HL-60 (cell line): Measurements from ENCODE around the gene SLC35B2.

Source experiments
- DNase-seq, 2 experiments: peaks; one replicate each; pipeline ENCODE4 v3.0.0-alpha.2; 2010 to 2020; ENCODE audit warnings: low read depth in 1 of 2, low spot score in 1 of 2
- H3K27ac ChIP-seq: fragments of 250-450 bp; sonication (Bioruptor Pico); replicated peaks from 2 replicates; pipeline ENCODE4 v1.5.1; 2020; ENCODE audit warnings: mild to moderate bottlenecking, moderate library complexity
- H3K27me3 ChIP-seq: fragments of 250-450 bp; sonication (Bioruptor Pico); 2 replicates; pipeline ENCODE4 v1.5.1; 2021; ENCODE audit warnings: mild to moderate bottlenecking, moderate library complexity; ENCODE audit not compliant: insufficient read depth, poor library complexity, severe bottlenecking
- H3K4me3 ChIP-seq: replicated peaks from 2 replicates; pipeline ENCODE4 v1.5.1; 2011; ENCODE audit warnings: mild to moderate bottlenecking, control low read depth, low read length; ENCODE audit not compliant: insufficient read depth
- CTCF ChIP-seq: IDR thresholded peaks from one replicate; pipeline ENCODE4 v1.5.1; 2011; ENCODE audit warnings: low read length, control low read depth, inconsistent platforms; ENCODE audit not compliant: insufficient read depth
- GABPA ChIP-seq: IDR thresholded peaks from 2 replicates; pipeline ENCODE4 v1.6.1; 2012; ENCODE audit warnings: low read depth
- POLR2AphosphoS5 ChIP-seq: IDR thresholded peaks from 2 replicates; pipeline ENCODE4 v1.6.1; 2012; ENCODE audit warnings: low read depth
- REST ChIP-seq: IDR thresholded peaks from 2 replicates; pipeline ENCODE4 v1.6.1; 2012; ENCODE audit warnings: low read depth; ENCODE audit not compliant: insufficient replicate concordance
- SPI1 ChIP-seq: IDR thresholded peaks from 2 replicates; pipeline ENCODE4 v1.6.1; 2012; ENCODE audit warnings: low read depth, mild to moderate bottlenecking, borderline replicate concordance

Gene SLC35B2

GRCh38 chr6:44219815-44220784, 37.2 kb downstream of the SLC35B2 start:
- Histone ChIP-seq H3K4me3 (no peak overlapping the region), H3K27ac (no peak overlapping the region), H3K27me3 (no peaks in the 10 kb centered on the region)
- TF ChIP-seq REST (no peak), SPI1 (no peak), CTCF (no peak), POLR2AphosphoS5 (no peak), GABPA (no peak)
- no peak for DNase-seq

GRCh38 chr6:44219053-44219814, 38.1 kb downstream of the SLC35B2 start:
- Histone ChIP-seq H3K27me3 (no peaks in the 10 kb centered on the region), H3K4me3 (no peak overlapping the region), H3K27ac (no peak overlapping the region)
- TF ChIP-seq SPI1 (no peak), POLR2AphosphoS5 (no peak), REST (no peak)
- no peak for DNase-seq

GRCh38 chr6:44217332-44218143, 39.8 kb downstream of the SLC35B2 start:
- TF ChIP-seq SPI1 = no peak
- TF ChIP-seq CTCF = no peak
- TF ChIP-seq REST = no peak
- no peak for TF ChIP-seq POLR2AphosphoS5
- TF ChIP-seq GABPA = no peak
- Histone ChIP-seq H3K27me3 (no peaks in the 10 kb centered on the region), H3K4me3 (no peak overlapping the region), H3K27ac (no peak overlapping the region)
- no peak for DNase-seq
